Skeletal muscle cell (primary cell): Measurements from ENCODE around the gene MACROD2.
"Not testable (repeated sequence)": the region's sequence is repeated elsewhere in the genome, so short reads cannot be mapped to it uniquely, and the experiment has no call there.

ENCODE experiments used
- DNase-seq: peaks from one replicate; pipeline ENCODE4 v3.0.0-alpha.2; 2010; ENCODE audit warnings: low read depth
- H3K4me3 ChIP-seq: 2 replicates; pipeline ENCODE4 v1.5.1; 2011; ENCODE audit warnings: low read depth, mild to moderate bottlenecking, control low read depth, low read length, moderate library complexity

MACROD2 gene

DNA sequence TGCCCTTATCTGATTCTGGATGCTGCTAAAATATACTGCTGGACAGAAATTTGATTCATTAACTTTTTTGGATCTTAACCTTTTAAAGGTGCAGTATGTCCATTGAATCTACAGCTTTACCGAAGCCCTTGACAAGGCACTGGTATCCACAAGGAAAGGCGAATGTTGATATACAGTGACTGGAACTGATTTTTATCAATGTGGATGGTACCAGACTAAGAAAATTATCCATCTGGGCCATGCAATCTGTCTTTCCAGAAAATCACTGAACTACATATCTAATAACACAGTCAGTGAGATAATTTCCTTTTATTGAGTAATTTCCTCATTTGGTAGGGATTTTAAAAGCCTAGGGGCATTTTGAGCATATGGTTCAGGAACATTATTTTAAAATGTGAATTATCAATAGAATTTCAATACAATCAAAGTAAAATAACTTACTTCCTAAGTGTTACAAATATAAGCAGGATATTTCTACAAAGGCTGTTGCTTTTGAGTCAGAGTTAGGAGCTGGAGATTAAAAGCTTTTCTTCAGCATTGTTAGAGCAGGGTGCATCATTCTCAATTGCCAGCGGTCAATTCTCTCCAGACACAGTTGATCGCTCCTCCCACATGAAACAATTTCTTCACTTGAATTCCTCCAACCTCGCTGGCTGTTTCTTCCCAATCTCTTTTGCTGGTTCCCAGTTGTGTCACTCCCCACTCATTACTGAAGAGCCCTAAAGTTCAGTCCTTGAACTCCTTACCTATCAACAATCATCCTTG lies 927.4 kb downstream of the MACROD2 start:
- H3K4me3 ChIP-seq = no peak overlapping the region
- DNase-seq = no peak

DNA sequence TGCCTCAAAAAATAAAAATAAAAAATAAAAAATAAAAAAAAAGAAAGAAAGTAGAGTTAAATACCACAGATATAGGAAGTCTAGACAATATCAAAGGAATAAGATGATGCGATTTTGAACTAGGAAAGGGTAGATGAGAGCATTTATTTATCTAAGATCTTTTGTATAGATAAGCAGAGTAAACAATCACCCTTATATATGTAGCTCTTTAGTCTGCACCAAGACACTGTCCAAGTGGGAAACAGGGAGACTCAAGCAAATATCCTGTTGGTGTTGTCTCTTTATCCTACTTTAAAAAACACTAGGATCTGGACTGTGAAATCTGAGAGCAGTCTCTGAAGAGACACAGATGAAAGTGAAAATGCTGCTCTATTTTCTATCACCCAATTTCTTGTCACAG lies 929.1 kb downstream of the MACROD2 start:
- DNase-seq = no peak

GRCh38 chr20:14925300-14925699 lies 930.0 kb downstream of the MACROD2 start:
- peak; percentile 44 for DNase-seq
- no peak overlapping the region for H3K4me3 ChIP-seq

More for the DNA sequence above, 929.1 kb downstream of the MACROD2 start:
- H3K4me3 ChIP-seq = no peak overlapping the region

DNA sequence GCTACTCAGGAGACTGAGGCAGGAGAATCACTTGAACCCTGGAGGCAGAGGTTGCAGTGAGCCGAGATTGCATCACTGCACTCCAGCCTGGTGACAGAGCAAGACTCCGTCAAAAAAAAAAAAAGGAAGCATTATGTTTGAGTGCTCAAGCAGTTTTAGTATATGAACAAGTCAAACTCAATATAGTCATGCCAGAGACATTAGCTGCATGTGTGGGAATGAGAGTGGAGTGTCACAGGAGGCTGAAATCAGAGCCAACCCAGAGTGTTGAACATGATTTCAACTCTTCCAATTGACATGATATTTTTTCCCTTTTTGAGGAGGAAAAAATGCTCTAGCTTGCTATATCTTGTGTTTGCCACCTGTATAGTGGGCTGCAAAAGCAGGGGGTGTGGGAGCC lies 931.1 kb downstream of the MACROD2 start:
- not testable (repeated sequence) for DNase-seq, H3K4me3 ChIP-seq

GRCh38 chr20:14928083-14928482 lies 932.8 kb downstream of the MACROD2 start:
- no peak overlapping the region for H3K4me3 ChIP-seq
- no peak for DNase-seq

GRCh38 chr20:14929388-14929787 lies 934.1 kb downstream of the MACROD2 start:
- no peak for DNase-seq
- H3K4me3 ChIP-seq = no peak overlapping the region

GRCh38 chr20:14932040-14932439 lies 936.7 kb downstream of the MACROD2 start:
- no peak for DNase-seq
- no peak overlapping the region for H3K4me3 ChIP-seq

GRCh38 chr20:14935285-14935684 lies 940.0 kb downstream of the MACROD2 start:
- no peak for DNase-seq
- H3K4me3 ChIP-seq = no peak overlapping the region

GRCh38 chr20:14937021-14937420 lies 941.7 kb downstream of the MACROD2 start:
- no peak overlapping the region for H3K4me3 ChIP-seq
- no peak for DNase-seq

- no peak overlapping the region for H3K4me3 ChIP-seq
- DNase-seq = no peak
Measured at GRCh38 chr20:14937846-14938245, 942.5 kb downstream of the MACROD2 start.

- DNase-seq = no peak
- no peak overlapping the region for H3K4me3 ChIP-seq
Measured at GRCh38 chr20:14947536-14947935, 952.2 kb downstream of the MACROD2 start.

DNA sequence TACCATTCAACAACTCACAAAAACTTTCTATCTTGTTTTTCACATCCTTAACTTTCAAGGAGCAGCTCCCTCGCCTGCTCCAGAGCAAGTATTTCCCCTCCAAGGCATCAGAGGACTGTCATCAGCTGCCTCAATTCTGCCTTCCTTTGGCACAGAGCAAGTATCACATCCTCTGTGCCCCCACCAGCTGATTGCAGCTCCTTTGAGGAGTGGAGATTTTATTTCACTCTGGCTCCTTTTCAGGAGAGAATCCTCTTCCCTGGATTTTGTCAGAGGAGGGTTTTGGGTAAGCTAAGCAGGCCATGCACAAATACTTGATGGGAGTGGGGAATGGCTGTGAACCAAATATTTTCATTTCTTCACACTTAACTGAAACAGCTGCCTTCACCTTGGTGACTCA lies 952.6 kb downstream of the MACROD2 start:
- no peak overlapping the region for H3K4me3 ChIP-seq
- no peak for DNase-seq

- no peak overlapping the region for H3K4me3 ChIP-seq
- no peak for DNase-seq
Measured at GRCh38 chr20:14948416-14948815, 953.1 kb downstream of the MACROD2 start.

DNA sequence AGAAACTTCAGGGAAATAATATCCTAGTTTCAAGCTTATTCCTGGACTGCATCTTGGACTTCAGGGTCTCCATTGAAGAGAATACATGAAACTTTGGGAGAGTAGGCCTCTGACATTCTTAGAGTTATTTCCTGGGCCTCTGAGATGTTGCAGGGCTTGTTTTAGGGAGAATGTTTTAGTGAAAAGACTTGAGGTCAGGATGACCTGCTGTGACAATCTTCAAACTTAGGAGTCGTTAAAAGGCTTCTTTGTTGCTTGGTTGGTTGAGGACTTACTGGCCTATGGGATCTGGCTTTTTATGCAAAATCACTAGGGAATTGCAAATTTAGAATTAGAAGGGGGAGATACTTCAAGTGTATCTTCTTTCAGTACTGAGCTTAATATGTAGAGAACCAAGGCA lies 955.3 kb downstream of the MACROD2 start:
- no peak overlapping the region for H3K4me3 ChIP-seq
- DNase-seq = no peak

- no peak for DNase-seq
- H3K4me3 ChIP-seq = no peak overlapping the region
Measured at GRCh38 chr20:14951105-14951504, 955.8 kb downstream of the MACROD2 start.

GRCh38 chr20:14951707-14952418 lies 956.5 kb downstream of the MACROD2 start:
- H3K4me3 ChIP-seq = no peak overlapping the region
- DNase-seq = peak; percentile 40

DNA sequence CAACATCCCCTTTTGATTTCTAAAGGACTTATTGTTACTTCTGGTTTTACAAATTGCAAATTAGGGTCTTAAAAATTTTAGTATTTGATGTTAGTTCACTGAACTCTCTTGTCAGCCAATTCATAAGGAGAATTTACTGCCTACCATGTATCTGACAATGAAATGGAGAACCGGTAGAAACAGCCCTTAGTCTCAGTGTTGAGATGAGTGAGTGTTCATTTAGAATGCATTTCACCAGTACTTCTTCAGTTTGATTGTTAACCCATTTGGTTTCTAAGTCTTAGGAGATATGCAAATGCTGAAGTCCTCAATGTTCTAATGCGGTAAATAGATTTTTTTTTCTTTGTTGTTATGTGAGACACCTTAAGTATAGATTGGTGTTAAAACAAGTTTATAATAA lies 958.4 kb downstream of the MACROD2 start:
- no peak overlapping the region for H3K4me3 ChIP-seq
- no peak for DNase-seq

- H3K4me3 ChIP-seq = no peak overlapping the region
- DNase-seq = no peak
Measured at GRCh38 chr20:14955399-14955798, 960.1 kb downstream of the MACROD2 start.

DNA sequence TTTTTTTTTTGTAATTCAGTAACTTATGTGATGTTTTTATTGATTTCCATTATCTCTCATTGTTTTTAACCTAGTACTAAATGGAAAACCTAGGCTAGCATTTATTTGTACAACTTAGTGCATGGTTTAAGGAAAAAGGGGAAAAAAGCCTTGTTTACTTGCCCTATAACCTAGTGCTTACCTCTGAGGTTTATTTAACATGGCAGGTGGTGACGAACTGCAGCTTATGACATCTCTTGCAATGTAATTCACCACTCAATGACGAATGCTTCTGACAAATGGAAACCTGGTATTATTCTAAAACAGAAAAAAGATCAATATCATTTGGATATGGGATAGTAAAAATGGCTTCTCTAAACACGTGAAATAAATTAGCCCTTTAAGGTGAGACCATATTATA lies 960.7 kb downstream of the MACROD2 start:
- DNase-seq = no peak
- no peak overlapping the region for H3K4me3 ChIP-seq

DNA sequence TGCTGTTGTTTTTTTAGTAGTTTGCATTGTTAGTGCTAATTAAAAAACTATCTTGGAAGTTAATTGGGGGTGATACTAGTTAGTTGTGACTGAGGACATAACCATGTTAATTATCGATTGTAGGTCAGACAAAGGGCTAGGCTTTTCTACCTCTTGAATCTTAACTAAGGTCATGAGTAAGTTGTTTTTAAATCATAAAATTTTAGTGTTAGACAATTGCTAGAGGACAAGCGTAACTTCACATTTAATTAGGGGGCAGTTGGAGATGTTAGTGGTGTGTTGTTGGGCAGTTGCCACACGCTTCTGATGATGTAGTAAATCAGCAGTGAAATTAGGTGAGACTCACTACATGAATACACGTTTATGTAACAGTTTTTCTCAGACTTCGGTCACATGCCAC lies 961.2 kb downstream of the MACROD2 start:
- DNase-seq = no peak
- H3K4me3 ChIP-seq = no peak overlapping the region

DNA sequence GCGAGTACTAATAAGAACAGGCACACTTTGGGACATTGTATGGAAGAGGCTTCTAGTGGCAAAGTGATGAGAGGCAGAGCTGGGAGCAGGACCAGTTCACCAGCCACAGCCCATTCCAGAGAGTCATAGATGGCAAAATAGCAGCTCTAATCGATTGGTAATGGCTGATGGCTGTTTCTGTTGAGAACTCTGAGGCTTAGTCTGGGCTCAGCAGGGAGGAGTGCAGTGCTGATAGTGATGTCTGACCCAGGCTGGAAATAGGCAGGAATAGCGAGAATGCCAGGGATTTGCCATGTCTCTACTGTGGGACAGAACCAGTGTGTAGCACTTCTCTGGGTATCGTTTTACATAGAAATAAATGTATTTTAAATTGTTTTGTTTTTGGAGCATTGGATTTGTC lies 962.1 kb downstream of the MACROD2 start:
- H3K4me3 ChIP-seq = no peak overlapping the region
- DNase-seq = no peak
